Neuronal stem cell (in vitro differentiated cells): ENCODE measurements around the gene ZBTB42.

Experiments
- DNase-seq: peaks from one replicate; pipeline ENCODE4 v3.0.0-alpha.2; 2013; ENCODE audit warnings: low spot score
- H2AFZ ChIP-seq: one replicate; pipeline ENCODE4 v1.6.1; 2013; ENCODE audit warnings: mild to moderate bottlenecking, low read length, inconsistent platforms
- H2AK5ac ChIP-seq: 2 replicates; pipeline ENCODE4 v1.6.1; 2013; ENCODE audit warnings: low read depth, mild to moderate bottlenecking, inconsistent platforms, low read length, moderate library complexity, mixed read lengths
- H2BK120ac ChIP-seq: 2 replicates; pipeline ENCODE4 v1.6.1; 2013; ENCODE audit warnings: low read depth, mild to moderate bottlenecking, inconsistent platforms, low read length, moderate library complexity, mixed read lengths
- H2BK12ac ChIP-seq: one replicate; pipeline ENCODE4 v1.6.1; 2013; ENCODE audit warnings: low read length, inconsistent platforms
- H2BK15ac ChIP-seq: 2 replicates; pipeline ENCODE4 v1.6.1; 2013; ENCODE audit warnings: mild to moderate bottlenecking, low read length, inconsistent platforms, mixed read lengths
- H2BK5ac ChIP-seq: one replicate; pipeline ENCODE4 v1.6.1; 2013; ENCODE audit warnings: inconsistent platforms, mild to moderate bottlenecking, low read length, moderate library complexity
- H3K14ac ChIP-seq: one replicate; pipeline ENCODE4 v1.6.1; 2013; ENCODE audit warnings: low read length, inconsistent platforms
- H3K18ac ChIP-seq: 2 replicates; pipeline ENCODE4 v1.6.1; 2013; ENCODE audit warnings: low read length, inconsistent platforms
- H3K23ac ChIP-seq: 2 replicates; pipeline ENCODE4 v1.6.1; 2013; ENCODE audit warnings: low read depth, mild to moderate bottlenecking, mixed read lengths, low read length, inconsistent platforms; ENCODE audit not compliant: poor library complexity
- H3K27ac ChIP-seq: replicated peaks from 3 replicates; pipeline ENCODE4 v1.5.1; 2013; ENCODE audit warnings: low read length, inconsistent platforms
- H3K27me3 ChIP-seq, 3 experiments: 2 replicates each; pipeline ENCODE4 v1.6.1; 2013; ENCODE audit warnings: low read length in 3 of 3, mild to moderate bottlenecking in 2 of 3, inconsistent platforms in 1 of 3, low read depth in 1 of 3, mixed read lengths in 1 of 3, moderate library complexity in 1 of 3; ENCODE audit not compliant: control insufficient read depth in 3 of 3, insufficient read depth in 3 of 3
- H3K36me3 ChIP-seq, 2 donors: replicated peaks in 1 of 2; 2 replicates each; pipeline ENCODE4 v1.6.1; 2013; ENCODE audit warnings: low read length in 2 of 2; ENCODE audit not compliant: control insufficient read depth in 2 of 2, insufficient read depth in 2 of 2
- H3K4ac ChIP-seq: 2 replicates; pipeline ENCODE4 v1.6.1; 2013; ENCODE audit warnings: inconsistent platforms, mild to moderate bottlenecking, low read length, moderate library complexity
- H3K4me1 ChIP-seq, 2 donors: 1 replicate in 1 of 2; 2 replicates in 1 of 2; pipeline ENCODE4 v1.6.1; 2013; ENCODE audit warnings: low read length in 2 of 2, low read depth in 1 of 2; ENCODE audit not compliant: control insufficient read depth in 2 of 2, insufficient read depth in 1 of 2
- H3K4me2 ChIP-seq: one replicate; pipeline ENCODE4 v1.6.1; 2013; ENCODE audit warnings: mild to moderate bottlenecking, low read length, inconsistent platforms; ENCODE audit not compliant: insufficient read depth, poor library complexity, severe bottlenecking
- H3K4me3 ChIP-seq, 2 donors: 2 replicates each; pipeline ENCODE4 v1.5.1; 2013; ENCODE audit warnings: low read length in 2 of 2, mild to moderate bottlenecking in 2 of 2, inconsistent platforms in 1 of 2, moderate library complexity in 1 of 2
- H3K79me1 ChIP-seq: one replicate; pipeline ENCODE4 v1.6.1; 2013; ENCODE audit warnings: low read depth, mild to moderate bottlenecking, inconsistent platforms, low read length, moderate library complexity
- H3K9ac ChIP-seq: one replicate; pipeline ENCODE4 v1.6.1; 2013; ENCODE audit warnings: mild to moderate bottlenecking, low read depth, low read length, inconsistent platforms; ENCODE audit not compliant: poor library complexity
- H3K9me3 ChIP-seq, 2 donors: replicated peaks in 1 of 2; 2 replicates each; pipeline versions ENCODE3 to v1.6.1; 2013; ENCODE audit warnings: low read length in 2 of 2, mild to moderate bottlenecking in 2 of 2, inconsistent platforms in 1 of 2, low read depth in 1 of 2, mixed read lengths in 1 of 2, moderate library complexity in 1 of 2; ENCODE audit not compliant: control insufficient read depth in 2 of 2, insufficient read depth in 1 of 2
- H4K8ac ChIP-seq: one replicate; pipeline ENCODE4 v1.6.1; 2013; ENCODE audit warnings: low read depth, mild to moderate bottlenecking, inconsistent platforms, low read length, moderate library complexity
- H4K91ac ChIP-seq: one replicate; pipeline ENCODE4 v1.6.1; 2013; ENCODE audit warnings: low read length, low read depth, mild to moderate bottlenecking, inconsistent platforms; ENCODE audit not compliant: poor library complexity
- WGBS, 2 donors: extraction: QIAGEN DNeasy Blood & Tissue Kit; methylation state at CpG; one replicate each; pipeline ENCODE4 v1.1.7; 2013; ENCODE audit warnings: missing lambda C conversion rate in 2 of 2, mixed read lengths in 1 of 2; ENCODE audit not compliant: insufficient read length in 2 of 2, insufficient replicate concordance in 1 of 2; ENCODE audit errors: extremely low coverage in 2 of 2; 5-methylcytosine and 5-hydroxymethylcytosine counted together

Gene ZBTB42

GRCh38 chr14:104794631-104794992 is 6.3 kb upstream of the ZBTB42 start:
- H2BK5ac ChIP-seq = peak overlapping the region; percentile 70
- peak overlapping the region; percentile 88 for H3K18ac ChIP-seq
- no peak overlapping the region for H3K27ac ChIP-seq
- no peak overlapping the region for H4K8ac ChIP-seq
- peaks cover 36% of the 10 kb centered on the region for H3K79me1 ChIP-seq
- no peak overlapping the region for H3K4ac ChIP-seq
- peak overlapping the region; percentile 93 for H3K9ac ChIP-seq
- H2BK12ac ChIP-seq = no peak overlapping the region
- no peak for DNase-seq
- WGBS, 2 donors = no CpG with 5 or more reads among the region's 16 CpGs
- peaks cover 19 to 39% of the 10 kb centered on the region in 2 donors for H3K4me1 ChIP-seq
- H2AFZ ChIP-seq = peak overlapping the region; percentile 28
- H3K4me2 ChIP-seq = peak overlapping the region; percentile 90
- no peaks in the 10 kb centered on the region for H3K9me3 ChIP-seq
- H3K27me3 ChIP-seq = peaks cover 0 to 39% (median 31%) of the 10 kb centered on the region in 3 experiments
- H2BK15ac ChIP-seq = no peak overlapping the region
- no peak overlapping the region for H4K91ac ChIP-seq
- peak overlapping the region; percentile 28 for H2AK5ac ChIP-seq
- no peak overlapping the region for H3K14ac ChIP-seq
- peaks cover 17 to 41% of the 10 kb centered on the region in 2 donors for H3K36me3 ChIP-seq
- no peak overlapping the region for H2BK120ac ChIP-seq
- peak overlapping the region; percentile 80 to 89 for H3K4me3 ChIP-seq
- H3K23ac ChIP-seq = no peak overlapping the region

GRCh38 chr14:104794993-104795780 is 5.7 kb upstream of the ZBTB42 start, which contains the start of gene AKT1:
Gene AKT1, minus strand, starts transcription at chr14:104795748. Its CDS starts 3,105 bp downstream, at chr14:104792643.
- Histone ChIP-seq H3K4me3 (peak within 1 kb of the TSS; percentile 80 to 89), H3K18ac (peak within 1 kb of the TSS; percentile 94), H3K4me2 (peak within 1 kb of the TSS; percentile 90), H4K8ac (no peak within 1 kb of the TSS), H2BK15ac (no peak within 1 kb of the TSS), H3K23ac (no peak within 1 kb of the TSS), H3K14ac (peak within 1 kb of the TSS; percentile 57), H2AK5ac (peak within 1 kb of the TSS; percentile 59), H3K27ac (no peak within 1 kb of the TSS), H3K9ac (peak within 1 kb of the TSS; percentile 93), H2AFZ (peak within 1 kb of the TSS; percentile 92), H2BK120ac (no peak within 1 kb of the TSS), H3K79me1 (peaks cover 33% of the 10 kb centered on the region), H3K4ac (no peak within 1 kb of the TSS), H3K4me1 (peaks cover 23 to 41% of the 10 kb centered on the region in 2 donors), H2BK12ac (peak within 1 kb of the TSS; percentile 1), H3K9me3 (no peaks in the 10 kb centered on the region), H4K91ac (no peak within 1 kb of the TSS), H3K27me3 (peaks cover 3 to 44% (median 36%) of the 10 kb centered on the region in 3 experiments), H2BK5ac (peak within 1 kb of the TSS; percentile 70), H3K36me3 (peaks cover 14 to 35% of the 10 kb centered on the region in 2 donors)
- DNase-seq = no peak
- WGBS, 2 donors = no CpG with 5 or more reads among the region's 124 CpGs

- peak overlapping the region; percentile 76 to 80 for H3K4me3 ChIP-seq
- peak overlapping the region; percentile 94 for H3K18ac ChIP-seq
- H3K79me1 ChIP-seq = peaks cover 27% of the 10 kb centered on the region
- H3K9me3 ChIP-seq = no peaks in the 10 kb centered on the region
- DNase-seq = no peak
- H3K9ac ChIP-seq = peak overlapping the region; percentile 50
- no peak overlapping the region for H3K23ac ChIP-seq
- peak overlapping the region; percentile 1 for H2BK12ac ChIP-seq
- no peak overlapping the region for H2BK120ac ChIP-seq
- no peak overlapping the region for H3K4ac ChIP-seq
- no peak overlapping the region for H3K27ac ChIP-seq
- no peak overlapping the region for H2BK15ac ChIP-seq
- peaks cover 23 to 43% of the 10 kb centered on the region in 2 donors for H3K4me1 ChIP-seq
- H3K4me2 ChIP-seq = peak overlapping the region; percentile 82
- no CpG with 5 or more reads among the region's 55 CpGs for WGBS, 2 donors
- no peak overlapping the region for H4K8ac ChIP-seq
- H3K27me3 ChIP-seq = peaks cover 5 to 49% (median 38%) of the 10 kb centered on the region in 3 experiments
- peak overlapping the region; percentile 59 for H2AK5ac ChIP-seq
- no peak overlapping the region for H4K91ac ChIP-seq
- H3K14ac ChIP-seq = peak overlapping the region; percentile 57
- H3K36me3 ChIP-seq = peaks cover 10 to 27% of the 10 kb centered on the region in 2 donors
- H2AFZ ChIP-seq = peak overlapping the region; percentile 92
- H2BK5ac ChIP-seq = no peak overlapping the region
These were observed 4.9 kb upstream of the ZBTB42 start for GRCh38 chr14:104795781-104796686.
